CD4-positive, alpha-beta T cell treated with Interleukin-12 subunit alpha and Interleukin-12 subunit beta, for 1 hour (primary cell): ENCODE data around the gene FANCF.
A peak's percentile ranks its signal among the peaks of the same experiment; 100 is the strongest.

Experiments used
- DNase-seq: peaks from one replicate; pipeline ENCODE4 v3.0.0-alpha.2; 2020

FANCF gene

GRCh38 chr11:22624742-22625447, 728 bp downstream of the FANCF start:
- peak; percentile 65 for DNase-seq

GRCh38 chr11:22617868-22618267, 7.8 kb downstream of the FANCF start:
- no peak for DNase-seq

DNA sequence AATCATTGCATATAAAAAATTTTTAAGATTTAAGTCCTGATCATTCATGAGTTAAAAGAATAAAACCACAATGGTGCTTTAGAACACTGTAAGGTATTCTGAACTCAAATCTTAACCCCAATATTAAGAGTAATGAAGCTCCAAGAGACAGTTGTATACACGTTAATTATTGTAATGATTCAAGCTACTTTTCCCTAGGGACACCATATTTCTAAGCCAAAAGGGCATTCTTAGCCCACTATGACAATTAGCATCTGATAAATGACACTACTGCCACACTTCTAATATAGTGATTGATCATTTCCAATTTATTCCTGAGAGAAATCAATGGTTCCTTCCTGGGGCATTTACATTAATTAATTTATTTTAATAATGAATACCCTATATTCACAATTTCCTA, 21.7 kb downstream of the FANCF start:
- no peak for DNase-seq

DNA sequence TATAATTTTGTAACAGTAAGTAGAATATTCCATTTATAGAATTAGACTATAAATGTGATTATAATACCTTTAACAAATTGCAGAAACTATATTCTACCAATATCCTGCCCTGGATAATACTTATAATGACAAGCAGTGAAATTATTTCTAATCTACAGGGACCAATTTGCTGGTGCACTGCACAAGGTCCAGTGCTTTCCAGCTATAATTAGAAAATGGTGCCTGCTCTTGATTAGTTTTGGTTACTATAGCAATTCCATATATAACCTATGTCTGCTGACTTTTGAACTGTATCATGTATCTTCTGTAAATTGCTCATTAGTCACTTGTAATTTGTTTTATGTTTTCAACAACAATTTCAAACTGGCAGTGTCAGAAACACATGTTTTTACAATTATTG, 23.1 kb downstream of the FANCF start:
- DNase-seq: no peak

DNA sequence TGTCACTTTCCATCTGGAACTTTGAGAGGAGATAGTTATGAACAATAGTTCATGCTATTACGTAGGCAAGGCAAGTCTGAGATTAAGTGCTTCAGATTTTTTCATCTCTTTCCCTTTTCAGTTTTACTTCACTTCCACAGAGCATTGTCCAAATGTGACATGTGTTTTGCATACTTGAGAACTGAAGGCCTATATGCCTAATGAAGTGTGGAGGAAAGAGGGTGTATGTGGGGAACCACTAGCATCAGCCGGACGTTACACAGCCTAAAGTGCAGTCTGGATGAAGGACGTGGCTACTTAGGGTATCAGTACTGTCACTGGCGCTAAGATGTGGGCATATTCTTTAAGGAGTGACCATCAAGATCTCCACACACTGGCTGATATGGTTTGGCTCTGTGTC, 26.2 kb downstream of the FANCF start:
- no peak for DNase-seq

DNA sequence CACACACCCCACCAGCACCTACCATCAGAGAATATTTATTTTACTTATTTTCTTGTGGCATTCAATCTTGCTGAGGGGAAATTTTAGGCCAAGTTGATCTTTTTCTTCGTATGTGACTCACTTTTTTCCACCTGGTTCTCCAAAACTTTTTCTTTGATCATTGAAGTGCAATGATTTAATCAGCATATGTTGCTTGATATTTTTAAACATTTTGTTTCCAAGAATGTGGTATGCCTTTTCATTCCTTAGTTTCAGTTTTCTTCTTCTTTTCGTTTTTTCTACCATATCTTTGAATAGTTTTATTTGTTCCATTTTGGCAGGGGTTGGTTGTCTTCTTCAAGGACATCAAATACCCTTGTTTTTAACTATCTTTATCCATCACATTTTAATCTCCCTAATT, 28.6 kb downstream of the FANCF start:
- DNase-seq: no peak

DNA sequence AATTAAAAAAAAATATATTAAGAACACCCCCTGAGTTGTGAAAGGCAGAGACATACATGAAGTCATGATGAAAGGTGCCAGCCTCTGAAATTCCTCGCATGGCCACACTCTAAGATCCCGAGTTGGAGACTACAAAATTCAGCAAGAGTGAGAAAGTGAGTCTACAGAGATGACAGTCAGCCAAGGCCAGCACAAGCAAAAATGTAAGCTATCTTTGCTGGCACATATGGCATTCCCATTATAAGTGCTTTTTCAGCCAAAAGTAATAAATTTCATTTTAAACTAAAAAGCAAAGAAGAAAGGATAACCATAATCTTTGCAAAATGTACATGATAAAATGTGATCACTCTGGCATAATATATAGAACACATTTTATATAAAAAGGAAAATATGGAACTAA, 40.6 kb downstream of the FANCF start:
- DNase-seq: no peak

- DNase-seq: no peak
Observed at GRCh38 chr11:22583963-22584492, 41.6 kb downstream of the FANCF start.

GRCh38 chr11:22582151-22582410, 43.5 kb downstream of the FANCF start:
- no peak for DNase-seq

GRCh38 chr11:22581354-22582150, 44.1 kb downstream of the FANCF start:
- no peak for DNase-seq

- no peak for DNase-seq
Observed at GRCh38 chr11:22577854-22578253, 47.8 kb downstream of the FANCF start.
